Activated T-cell treated with anti-CD3 and anti-CD28 coated beads for 48 hours (primary cell): ENCODE data around the gene SHB.

Experiments
- DNase-seq: peaks from one replicate; pipeline ENCODE4 v3.0.0-alpha.2; 2020; ENCODE audit warnings: low read depth

Gene SHB

DNA sequence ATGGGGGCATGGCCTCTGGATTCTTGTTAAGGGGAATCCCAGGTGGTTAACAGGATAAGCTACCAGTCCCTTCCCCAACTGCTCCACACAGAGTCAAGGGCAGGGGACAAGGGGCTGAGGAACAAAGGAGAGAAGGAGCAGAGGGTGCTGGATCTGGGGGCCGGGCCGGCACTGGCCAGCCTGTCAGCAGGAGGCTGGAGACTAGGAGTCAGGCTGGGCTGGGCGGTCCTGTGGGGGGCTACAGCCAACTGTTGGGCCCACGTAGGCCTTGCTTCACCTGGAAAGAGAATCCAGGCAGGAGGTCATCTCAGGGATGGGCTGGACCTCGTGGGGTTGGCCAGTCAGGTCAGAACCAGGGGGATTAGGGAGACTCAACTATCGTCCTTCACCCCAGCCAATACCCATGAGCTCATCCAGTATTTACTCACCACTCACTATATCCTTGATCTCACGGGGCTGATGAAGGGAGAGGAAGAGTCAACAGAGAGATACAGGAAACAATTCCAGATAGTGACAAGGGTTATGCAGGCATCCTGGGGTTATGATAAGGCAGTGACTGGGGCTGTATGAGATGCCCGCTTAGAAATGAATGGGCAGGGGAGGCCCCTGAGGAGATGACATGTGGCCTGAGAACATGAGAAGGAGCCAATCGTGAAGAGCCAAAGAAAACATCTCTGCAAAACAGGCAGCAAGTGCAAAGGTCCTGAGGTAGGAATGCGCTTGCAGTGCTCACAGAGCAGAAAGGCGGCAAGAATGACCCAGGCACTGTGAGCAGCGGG is 117.2 kb downstream of the SHB start:
- DNase-seq = no peak

DNA sequence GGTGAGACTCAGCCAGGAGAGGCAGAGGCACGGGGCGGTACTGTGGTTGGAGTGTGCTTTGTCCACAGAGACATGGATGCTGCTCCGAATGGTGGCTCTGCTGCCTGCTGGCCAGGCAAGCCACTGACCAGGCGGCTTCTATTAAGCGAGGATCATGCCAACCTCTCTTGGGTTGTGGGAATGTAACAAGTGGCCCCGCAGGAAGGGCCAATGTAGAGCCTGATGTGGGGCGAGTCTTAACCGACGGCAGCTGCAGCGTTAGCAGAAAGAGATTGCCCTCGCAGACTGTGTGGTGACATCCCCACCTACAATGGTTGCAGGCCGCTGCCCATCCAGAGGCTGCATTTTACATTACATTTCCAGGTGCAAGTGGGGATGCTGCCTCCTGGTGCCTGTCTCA is 118.5 kb downstream of the SHB start:
- no peak for DNase-seq

DNA sequence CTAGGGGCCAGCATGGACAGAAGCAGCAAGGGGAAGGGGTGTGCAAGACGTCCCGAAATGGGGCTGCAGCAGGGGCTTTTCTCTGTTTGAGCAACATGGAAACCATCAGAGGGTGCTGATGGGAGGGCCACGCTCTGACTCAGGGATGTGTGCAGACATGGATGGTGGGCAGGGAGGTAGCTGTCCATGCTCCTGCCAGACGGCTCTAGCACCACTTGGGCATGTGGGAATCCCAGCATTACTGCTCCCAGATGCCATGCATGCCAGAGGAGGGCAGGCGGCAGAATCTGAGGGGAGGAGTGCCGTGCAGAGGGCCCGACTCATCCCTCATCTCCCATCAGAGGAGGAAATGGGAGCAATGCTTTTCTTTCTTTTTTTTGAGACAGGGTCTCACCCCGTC is 119.5 kb downstream of the SHB start:
- no peak for DNase-seq

DNA sequence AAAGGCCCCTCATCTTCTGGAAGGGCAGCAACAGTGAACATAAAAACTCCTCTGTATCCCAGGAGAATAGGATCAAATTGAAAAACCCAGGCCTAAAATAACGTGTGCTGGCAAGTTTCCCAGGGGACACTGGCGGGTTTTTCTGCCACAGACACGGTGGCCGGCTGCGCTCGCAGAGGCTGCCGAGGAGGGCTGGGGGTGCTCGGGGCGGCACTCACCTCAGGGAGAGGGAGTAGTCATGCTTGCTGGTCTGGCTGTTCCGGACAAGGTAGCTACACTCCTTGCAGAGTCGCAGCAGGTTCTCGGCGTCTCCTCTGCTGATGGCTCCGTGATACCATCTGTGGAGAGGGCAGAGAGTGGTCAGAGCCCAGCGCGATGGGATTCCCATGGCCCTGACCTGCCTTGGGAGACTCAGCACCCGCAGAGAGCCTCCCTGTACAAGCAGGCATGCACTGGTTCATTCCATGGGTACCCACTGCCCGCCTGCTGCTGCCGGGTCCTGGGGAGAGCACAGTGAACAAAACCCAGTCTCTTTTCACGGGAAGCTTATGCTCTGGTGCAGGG is 120.5 kb downstream of the SHB start:
- DNase-seq = no peak

DNA sequence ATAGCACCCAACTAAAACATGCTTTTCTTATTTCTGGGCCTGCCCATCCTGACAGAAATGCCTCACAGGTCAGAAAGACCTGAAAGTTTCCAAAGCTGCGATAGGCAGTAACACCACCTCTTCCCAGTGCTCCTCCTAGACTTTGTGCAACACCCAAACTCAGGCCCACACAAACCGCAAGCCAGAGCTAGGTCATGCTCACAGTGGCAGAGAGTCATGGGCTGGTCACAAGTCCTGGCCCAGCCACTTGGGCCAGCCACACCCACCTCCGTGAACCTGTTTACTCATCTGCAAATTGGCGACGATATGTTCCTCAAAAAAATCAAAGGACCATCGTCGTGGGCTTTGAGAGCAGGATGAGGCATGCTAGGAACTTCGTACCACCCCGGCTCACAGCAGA is 121.0 kb downstream of the SHB start:
- no peak for DNase-seq

DNA sequence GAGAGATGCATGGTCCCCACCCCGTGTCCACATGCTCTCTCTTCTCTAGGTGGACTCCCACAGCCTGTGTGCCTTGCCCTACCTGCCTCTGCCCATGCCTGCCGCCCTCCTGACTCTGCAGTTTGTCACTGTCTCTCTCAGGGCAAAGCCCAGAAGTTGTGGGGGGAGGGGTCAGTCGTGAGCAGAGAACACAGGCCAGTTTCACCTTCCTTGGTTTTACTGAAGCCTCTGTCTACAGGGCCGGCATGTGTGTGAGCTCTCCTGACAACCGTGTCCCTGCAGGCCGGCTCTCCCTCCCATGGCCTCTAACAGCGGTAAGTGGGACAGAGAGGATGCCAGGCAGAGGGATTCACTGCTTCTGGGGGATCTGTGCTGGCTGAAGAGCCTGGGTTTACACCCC is 121.6 kb downstream of the SHB start:
- no peak for DNase-seq

DNA sequence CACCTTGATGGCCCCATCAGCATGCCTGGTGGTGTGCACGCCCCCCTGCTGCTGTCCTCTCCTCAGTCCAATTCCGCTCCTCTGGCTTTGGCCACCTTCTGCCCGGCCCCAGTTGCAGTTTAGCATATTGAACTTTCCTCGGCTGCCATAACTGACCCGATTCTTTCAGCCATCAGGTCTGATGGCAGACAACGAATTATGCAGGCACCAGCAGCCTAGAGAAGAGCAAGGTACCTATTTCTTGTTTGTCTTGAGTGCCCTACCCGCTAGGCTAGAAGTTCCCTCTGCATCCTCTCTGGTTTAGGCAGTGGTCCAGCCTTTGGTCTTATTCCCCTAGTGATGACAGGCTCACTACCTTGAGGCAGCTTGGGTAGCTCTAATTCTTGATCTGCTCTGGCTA is 122.1 kb downstream of the SHB start:
- no peak for DNase-seq

DNA sequence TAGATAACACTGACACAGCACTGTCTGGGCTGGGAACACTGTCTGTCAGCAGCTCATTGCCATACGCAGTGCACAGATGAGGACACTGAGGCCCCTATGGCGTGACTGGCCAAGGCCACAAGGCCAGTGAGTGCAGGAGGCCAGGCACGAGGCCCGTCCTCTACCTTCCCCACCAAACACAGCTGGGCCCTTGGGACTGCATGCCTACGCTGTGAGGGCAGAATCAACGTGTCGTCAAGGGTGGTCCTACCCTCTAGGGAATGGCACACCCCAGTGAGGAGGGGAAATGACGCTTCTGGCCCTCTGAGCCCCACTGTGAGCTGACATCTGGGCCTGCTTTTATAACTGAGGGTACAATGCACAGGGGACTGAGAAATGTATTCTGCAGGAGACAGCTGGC is 123.0 kb downstream of the SHB start:
- DNase-seq = no peak

DNA sequence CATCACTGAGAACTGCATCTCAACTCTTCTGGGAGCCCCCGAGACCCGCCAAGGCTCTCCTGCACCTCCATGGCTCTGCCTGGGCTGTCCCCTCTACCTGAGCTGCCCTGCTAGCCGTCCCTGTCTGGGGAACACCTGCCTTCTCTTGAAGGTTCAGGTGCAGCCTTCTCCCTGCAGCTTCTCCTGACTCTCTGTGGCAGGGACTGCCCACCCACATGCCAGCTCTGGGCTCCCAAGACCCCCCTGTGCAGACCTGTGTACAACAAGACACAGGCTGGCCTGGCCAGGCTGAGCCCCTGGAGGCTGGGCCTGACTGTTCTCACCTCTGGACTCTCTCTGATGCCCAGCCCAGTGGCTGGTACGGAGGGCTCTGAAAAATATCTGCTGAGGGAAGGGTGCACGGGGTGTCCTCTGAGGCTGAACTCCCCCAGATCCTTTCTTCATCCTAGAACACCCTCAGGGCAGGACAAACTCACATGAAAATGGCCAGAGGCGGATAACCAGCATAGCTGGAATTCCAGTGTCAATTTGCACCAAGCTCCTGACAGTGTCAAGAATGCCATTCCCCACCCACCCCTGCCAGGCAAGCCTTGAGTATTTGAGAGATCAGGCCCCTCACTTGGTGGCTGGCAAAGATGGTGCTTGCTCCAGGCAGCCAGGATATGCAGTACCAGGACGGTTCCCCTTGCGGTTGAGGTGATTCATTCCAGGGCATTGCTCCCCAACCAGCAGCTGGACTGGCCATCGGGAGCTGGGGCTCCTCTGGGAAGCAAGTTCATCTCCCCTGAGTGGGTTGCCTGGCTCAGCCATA is 124.2 kb downstream of the SHB start:
- DNase-seq = no peak

DNA sequence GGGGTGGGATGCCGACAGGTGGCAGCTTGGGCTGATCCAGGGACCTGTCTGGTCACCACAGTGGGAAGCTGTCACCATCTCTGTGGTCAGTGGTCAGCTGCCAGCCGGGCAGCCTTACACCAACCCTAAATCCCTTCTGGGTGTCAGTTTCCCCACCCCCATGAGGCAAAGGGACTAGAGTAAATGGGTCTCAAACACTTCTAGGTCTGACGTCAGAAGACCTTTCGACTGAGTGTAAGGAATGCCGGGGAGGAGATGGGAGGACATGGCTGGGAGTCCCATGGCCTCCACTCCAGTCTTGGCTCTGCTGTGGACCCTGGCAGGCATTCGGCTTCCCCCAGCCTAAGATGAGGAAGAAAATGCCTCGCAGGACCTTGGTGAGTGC is 124.8 kb downstream of the SHB start:
- no peak for DNase-seq

DNA sequence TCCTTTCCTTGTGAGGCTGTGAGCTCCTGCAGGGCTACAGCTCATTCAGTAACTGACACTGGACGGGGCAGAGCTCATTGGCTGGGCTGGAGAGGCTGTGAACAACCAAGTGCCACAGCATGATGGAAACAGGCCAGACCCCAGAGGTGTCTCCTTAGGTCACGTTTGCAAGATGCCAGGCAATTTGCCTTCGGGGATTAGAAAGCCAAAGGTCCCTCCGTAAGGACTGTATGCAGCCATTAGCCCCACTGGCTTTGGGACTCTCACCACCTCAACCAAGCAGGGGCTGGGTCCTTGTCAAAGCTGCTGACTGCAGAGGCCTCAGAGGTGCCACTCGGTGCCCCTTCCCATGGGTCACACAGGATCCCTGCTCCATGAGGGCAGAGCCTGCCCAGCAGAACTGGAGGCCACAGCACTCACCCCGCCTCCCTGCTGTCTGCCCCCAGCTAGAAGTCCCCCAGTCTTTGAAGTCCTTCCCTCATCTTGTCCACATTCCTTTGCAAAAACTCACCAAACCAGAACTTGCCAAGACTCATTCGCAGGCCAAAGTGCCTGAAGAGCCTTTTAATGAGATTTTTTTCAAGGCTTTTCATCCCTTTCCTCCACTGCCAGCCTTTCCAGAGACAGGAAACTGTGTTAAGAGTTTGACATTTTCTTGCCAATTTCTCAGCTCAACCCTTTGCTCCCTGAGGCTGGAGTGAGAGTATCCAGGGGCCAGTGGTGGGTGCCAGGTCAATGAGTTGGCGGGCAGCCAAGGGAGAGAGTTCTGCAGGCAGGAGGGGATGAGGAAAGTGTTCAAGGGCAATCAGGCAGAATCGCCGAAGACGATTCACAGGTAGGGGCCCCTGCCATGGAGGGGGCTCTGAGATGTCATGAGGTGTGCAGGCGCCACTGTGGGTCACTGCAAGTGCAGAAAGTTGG is 125.4 kb downstream of the SHB start:
- no peak for DNase-seq

DNA sequence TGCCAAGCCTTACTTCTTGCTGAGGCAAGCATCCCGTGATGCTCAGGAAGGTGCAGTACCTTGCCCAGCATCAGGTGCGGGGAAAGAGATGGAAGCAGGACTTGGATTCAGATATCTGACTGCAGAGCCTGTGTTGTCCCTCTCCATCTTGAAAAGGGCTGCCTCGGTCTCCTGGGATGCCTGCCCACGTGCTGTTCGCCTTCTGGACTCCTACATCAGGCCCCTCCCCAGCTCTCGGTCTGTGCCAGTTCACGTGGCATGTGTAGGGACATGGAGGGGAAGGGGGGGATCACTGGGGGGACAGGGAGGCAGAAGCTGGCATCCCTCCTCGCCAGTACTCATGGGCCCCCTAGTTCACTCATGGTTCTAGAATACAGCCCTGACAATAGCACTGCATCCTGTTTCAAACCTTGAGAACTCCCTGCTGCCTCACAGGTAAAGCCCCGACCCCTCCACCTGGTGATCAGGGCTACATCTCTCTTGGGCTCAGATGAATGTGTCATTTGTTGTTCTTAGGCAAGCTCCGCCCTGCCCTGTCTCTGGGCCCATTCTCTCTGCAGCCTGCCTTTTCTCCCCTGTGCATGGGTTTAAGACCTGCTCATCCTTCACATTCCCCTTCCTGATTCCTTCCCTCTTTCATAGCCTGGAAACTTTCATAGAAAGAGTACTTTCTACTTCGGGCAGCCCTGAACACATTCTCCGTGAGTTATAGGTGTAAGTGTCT is 126.2 kb downstream of the SHB start:
- DNase-seq = no peak

DNA sequence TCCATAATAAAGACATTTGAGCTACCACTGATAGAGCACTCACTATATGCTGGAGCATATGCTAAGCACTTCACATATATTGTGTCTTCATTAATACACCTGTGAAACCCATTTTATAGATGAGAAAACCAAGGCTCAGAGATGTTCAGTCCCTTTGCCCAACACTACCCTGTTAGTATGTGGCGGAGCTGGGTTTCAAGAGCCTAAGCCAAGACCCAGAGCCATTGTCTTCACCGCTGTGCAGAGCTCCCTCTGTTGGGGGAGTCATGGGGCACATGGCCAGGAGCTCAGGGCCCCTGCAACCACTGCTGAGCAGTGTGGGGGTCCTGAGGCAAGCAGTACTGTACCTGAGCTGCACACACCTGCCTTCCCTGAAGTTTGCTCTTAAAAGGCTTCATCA is 127.8 kb downstream of the SHB start:
- no peak for DNase-seq

DNA sequence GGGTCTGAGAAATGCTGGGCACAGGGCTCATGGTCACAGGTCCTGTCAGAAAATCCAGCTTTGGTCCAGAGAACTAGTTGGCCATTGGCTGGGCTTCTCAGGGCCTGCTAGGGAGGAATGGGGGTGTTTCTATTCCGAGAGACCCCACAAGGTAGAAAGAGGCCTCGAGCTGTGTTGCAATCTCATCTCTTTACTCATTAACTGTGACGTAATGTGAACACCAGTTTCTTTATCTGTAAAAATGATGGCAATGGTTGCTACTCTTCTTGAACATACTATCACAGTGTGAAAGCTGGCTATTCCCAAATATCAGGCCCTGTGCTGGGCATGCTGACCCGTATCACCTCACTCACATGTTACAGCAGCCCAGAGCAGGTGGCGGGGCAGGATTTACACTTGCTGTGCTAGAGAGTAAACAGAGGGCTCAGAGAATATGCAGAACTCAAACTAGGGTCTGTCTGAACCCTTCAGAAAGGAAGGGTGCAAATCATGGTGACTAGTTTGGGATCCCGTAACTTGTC is 129.4 kb downstream of the SHB start:
- DNase-seq = no peak

DNA sequence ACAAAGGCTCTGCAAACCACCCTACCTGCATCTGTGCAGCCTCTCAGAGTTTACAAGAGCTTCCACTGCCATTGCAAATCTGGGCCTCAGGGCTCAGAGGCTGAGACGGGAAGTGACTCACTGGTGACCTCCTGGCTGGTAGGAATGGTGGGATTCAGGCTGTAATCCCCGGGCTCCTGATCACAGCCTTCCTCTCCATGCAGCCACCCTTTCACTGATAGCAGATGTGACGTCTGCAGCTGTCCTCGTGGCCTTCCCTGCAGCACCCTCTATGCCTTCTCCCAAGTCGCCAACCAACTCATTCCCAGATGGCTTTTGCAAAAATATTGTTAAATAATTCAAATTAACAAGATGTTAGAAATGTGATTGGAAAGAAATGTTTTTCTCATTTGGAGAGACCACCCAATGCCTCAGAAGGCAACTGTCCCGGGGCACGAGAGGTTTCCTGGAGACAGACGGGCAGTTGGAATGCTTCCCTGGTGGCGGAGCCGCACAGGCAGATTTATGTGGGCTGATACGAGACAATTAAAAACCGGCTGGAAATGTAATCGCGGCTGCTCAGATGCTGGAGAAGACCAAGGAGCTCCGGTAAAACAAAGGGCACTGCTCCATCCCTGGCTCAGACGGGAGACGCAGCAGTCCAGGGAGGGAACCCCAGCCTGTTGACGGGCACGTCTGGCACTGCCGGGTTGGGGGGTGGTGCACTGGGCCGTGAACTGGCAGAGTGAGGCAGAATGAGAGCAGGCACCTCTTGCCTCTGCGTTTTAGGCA is 130.7 kb downstream of the SHB start:
- no peak for DNase-seq

DNA sequence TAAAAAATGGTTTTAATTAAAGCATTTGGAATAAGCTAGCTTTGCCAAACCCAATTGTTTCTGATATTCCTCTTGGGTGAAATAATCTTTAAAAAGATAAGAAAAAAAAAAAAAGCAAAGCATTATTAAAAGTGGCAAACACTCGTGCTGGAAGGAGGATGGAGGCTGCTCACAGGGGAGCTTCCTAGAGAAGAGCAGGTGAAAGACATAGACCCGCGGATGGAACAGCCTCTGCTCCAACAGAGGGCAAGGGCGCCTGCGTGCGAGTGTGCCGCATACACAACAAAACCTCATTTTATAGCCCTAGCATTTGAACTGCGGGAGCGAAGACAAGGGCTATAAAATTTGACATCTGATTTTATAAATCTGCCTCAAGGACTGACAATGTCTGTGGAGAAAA is 131.7 kb downstream of the SHB start:
- no peak for DNase-seq

DNA sequence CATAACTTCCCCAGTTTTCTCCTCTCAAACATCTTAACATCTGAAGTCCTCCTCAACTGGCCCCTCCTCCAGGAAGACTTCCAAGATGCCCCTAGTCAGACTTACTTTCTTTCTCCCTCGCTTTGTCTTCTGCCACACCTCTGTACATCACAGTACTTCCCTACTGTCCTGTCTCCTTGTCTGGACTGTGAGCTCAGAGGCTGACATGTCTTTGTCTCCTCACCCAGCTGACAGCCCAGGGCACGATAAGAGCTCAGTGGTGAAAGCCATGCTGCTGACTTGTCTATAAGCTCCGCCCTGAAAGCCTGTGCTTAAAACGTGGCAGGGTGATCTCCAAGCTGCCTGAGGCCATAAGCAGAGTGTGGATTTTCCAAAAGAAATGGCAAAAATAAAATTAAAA is 132.1 kb downstream of the SHB start:
- no peak for DNase-seq

DNA sequence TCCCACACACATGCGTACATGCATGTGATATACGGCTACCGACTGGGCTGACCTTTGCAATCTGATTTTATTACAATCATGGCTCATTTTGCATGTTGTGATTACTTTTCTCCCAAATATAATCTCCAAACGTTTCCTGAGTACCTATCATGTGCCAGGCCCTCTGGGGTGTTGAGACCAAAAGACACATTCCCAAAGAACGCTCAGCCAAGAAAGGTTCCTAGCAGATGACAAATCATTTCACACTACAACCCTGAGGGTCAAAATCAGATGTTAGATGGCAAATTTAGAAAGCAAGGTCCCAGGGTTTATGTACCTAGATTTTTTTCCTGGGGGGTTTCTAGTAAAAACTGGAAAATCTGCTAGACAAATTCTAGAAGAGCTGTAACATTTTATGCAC is 132.7 kb downstream of the SHB start:
- no peak for DNase-seq

DNA sequence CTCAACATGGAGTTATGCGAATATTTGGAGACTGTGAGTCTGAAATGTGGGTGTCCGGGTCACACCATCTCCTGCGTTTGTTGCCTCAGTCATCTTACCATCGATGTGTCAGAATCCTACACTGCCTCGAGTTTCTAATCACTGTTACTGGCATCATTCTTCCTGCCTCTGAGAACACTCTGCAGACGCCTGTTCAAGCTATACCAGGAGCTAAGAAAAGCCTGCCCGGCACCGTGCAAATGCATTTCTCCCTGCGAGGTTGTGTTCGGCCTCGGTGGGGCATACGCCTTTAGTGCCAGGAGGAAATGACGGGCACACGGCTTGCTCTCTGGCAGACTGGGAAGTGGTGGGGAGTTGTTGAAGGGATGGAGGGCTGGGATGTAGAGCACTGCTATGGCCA is 133.9 kb downstream of the SHB start:
- no peak for DNase-seq

DNA sequence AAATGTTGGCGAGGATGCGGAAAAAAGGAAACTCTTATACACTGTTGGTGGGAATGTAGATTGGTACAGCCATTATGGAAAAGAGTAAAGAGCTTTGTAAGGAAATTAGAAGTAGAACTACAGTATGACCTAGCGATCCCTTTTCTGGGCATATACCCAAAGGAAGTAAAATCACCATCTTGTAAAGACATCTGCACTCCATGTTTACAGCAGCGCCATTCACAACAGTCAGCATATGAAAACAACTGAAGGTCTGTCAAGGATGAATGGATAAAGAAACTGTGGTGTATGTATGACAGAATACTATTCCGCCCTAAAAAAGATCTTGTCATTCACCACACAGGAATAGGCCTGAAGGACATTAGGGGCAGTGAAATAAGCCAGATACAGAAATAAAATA is 137.4 kb downstream of the SHB start:
- DNase-seq = no peak

DNA sequence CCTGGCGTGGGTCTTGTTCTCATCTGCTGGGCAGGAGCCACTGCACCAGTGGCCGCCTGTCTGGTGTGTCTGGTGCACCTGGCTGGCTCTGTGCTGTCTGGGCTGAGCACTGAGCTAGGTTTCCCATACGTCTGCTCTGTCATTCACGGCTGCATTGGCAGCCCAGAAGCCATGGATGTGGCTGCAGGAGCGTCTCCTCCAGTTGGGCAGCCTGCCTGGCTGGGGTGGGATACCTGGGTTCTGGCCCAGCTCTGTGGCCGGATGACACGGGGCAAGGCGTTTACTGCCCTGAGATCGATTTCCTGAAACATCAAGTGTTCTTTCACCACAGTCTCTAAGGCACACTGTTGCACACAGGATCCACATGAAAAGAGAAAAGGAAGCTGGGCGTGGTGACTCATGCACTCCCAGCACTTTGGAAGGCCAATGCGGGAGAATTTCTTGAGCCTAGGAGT is 139.6 kb downstream of the SHB start:
- DNase-seq = no peak
